ENCODE results near the gene ERBB4.

- no peak for TF ChIP-seq POLR2A (IDR thresholded peaks at IDR 0.05)
- no peak for TF ChIP-seq CTCF (IDR thresholded peaks at IDR 0.05)
- no peak for TF ChIP-seq POLR2AphosphoS5 (IDR thresholded peaks at IDR 0.05)
Measured at GRCh38 chr2:211881449-211881848, 657.2 kb downstream of the ERBB4 start.
